ENCODE results near the gene PCDH12. TPM values are rescaled to one million over a fixed set of nuclear protein-coding genes. Genes with fewer than 3 reads are reported as not detected.

PCDH12 gene
- total RNA-seq, 3 donors from 2014 or later, result 1.8 to 5.6 (median 3.5) TPM

- H3K4me3 ChIP-seq, result no peak overlapping the region
- no peak for DNase-seq (ENCODE audit: low spot score in 2 of 2)
- no peaks in the 10 kb centered on the region for H3K27me3 ChIP-seq
- TF ChIP-seq CTCF (IDR thresholded peaks at IDR 0.05), result no peak
- TF ChIP-seq POLR2A (IDR thresholded peaks at IDR 0.05), result no peak
- TF ChIP-seq POLR2AphosphoS5 (IDR thresholded peaks at IDR 0.05), result no peak
- no peaks in the 10 kb centered on the region for H3K4me1 ChIP-seq
- intact Hi-C loops (cut with DNase I; ENCODE audit: low total_unique reads), result no loop called here
- H3K36me3 ChIP-seq, result no peaks in the 10 kb centered on the region
- no peak overlapping the region for H3K27ac ChIP-seq
- H3K9me3 ChIP-seq, result no peaks in the 10 kb centered on the region
Observed at GRCh38 chr5:141933151-141933550, 24.9 kb downstream of the PCDH12 start.

GRCh38 chr5:141931694-141932093, 26.3 kb downstream of the PCDH12 start:
- TF ChIP-seq POLR2AphosphoS5 (IDR thresholded peaks at IDR 0.05), result no peak
- no peak for TF ChIP-seq CTCF (IDR thresholded peaks at IDR 0.05)
- TF ChIP-seq POLR2A (IDR thresholded peaks at IDR 0.05), result no peak
- Histone ChIP-seq H3K4me3 (no peak overlapping the region), H3K4me1 (no peaks in the 10 kb centered on the region), H3K9me3 (no peaks in the 10 kb centered on the region), H3K27ac (no peak overlapping the region), H3K27me3 (no peaks in the 10 kb centered on the region), H3K36me3 (no peaks in the 10 kb centered on the region)
- intact Hi-C loops (cut with DNase I; ENCODE audit: low total_unique reads), result no loop called here
- DNase-seq (ENCODE audit: low spot score in 2 of 2), result no peak

GRCh38 chr5:141929398-141930058, 28.5 kb downstream of the PCDH12 start:
- Histone ChIP-seq H3K36me3 (no peaks in the 10 kb centered on the region), H3K27ac (no peak overlapping the region), H3K4me1 (no peaks in the 10 kb centered on the region), H3K27me3 (no peaks in the 10 kb centered on the region), H3K9me3 (no peaks in the 10 kb centered on the region), H3K4me3 (no peak overlapping the region)
- no peak for TF ChIP-seq POLR2A (IDR thresholded peaks at IDR 0.05)
- no peak for TF ChIP-seq POLR2AphosphoS5 (IDR thresholded peaks at IDR 0.05)
- TF ChIP-seq CTCF (IDR thresholded peaks at IDR 0.05), result no peak
- no peak for DNase-seq (ENCODE audit: low spot score in 2 of 2)
- intact Hi-C loops (cut with DNase I; ENCODE audit: low total_unique reads), result loop anchor here (5.0 kb wide), 1 partner anchor 138 kb away; no protein-coding TSS in a partner anchor

DNA sequence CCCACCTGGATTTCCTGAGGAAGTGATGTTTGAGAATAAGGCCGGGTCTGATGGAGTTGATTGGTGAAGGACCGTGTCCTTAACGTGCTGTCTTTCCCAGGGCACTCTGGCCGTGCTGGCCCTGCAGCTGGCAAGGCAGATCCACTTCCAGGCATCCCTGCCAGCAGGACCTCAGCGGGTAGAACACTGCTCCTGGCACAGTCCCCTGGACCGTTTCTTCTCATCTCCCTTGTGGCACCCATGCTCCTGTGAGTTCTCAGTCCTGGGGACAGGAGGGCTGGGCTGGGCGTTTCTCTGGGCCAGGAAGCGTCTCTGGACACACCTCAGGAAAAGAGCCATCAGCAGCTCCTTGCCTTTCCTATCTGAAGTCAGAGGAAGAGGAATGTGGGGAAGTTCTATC, 30.0 kb downstream of the PCDH12 start:
- no peaks in the 10 kb centered on the region for H3K4me1 ChIP-seq
- H3K9me3 ChIP-seq, result no peaks in the 10 kb centered on the region
- H3K4me3 ChIP-seq, result no peak overlapping the region
- no peaks in the 10 kb centered on the region for H3K36me3 ChIP-seq
- no peak overlapping the region for H3K27ac ChIP-seq
- DNase-seq (ENCODE audit: low spot score in 2 of 2), result no peak
- TF ChIP-seq CTCF (IDR thresholded peaks at IDR 0.05), result no peak
- intact Hi-C loops (cut with DNase I; ENCODE audit: low total_unique reads), result loop anchor here (5.0 kb wide), 1 partner anchor 139 kb away; no protein-coding TSS in a partner anchor
- no peaks in the 10 kb centered on the region for H3K27me3 ChIP-seq

DNA sequence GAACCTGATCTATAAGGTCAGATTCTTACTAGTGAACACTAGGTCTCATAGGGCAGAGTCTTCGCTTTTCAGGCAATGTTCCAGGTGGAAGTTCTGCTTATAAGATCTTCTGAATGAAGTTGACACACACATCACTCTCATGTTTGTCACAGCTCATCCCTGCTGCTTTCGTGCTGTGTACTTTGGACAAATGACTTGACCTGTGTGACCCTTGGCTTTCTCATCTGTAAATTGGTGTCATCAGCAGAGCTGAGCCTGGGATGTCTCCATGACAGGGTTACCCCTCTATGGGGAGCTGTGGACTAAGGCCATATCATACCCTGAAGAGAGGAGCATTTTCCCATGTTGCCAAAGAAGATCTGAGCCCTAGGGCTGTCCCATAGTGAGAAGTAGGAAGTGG, 31.6 kb downstream of the PCDH12 start:
- DNase-seq (ENCODE audit: low spot score in 2 of 2), result no peak
- no peak overlapping the region for H3K4me3 ChIP-seq
- H3K9me3 ChIP-seq, result no peaks in the 10 kb centered on the region
- H3K36me3 ChIP-seq, result no peaks in the 10 kb centered on the region
- no peak for TF ChIP-seq POLR2A (IDR thresholded peaks at IDR 0.05)
- no peak for TF ChIP-seq CTCF (IDR thresholded peaks at IDR 0.05)
- TF ChIP-seq POLR2AphosphoS5 (IDR thresholded peaks at IDR 0.05), result no peak
- no peaks in the 10 kb centered on the region for H3K4me1 ChIP-seq
- intact Hi-C loops (cut with DNase I; ENCODE audit: low total_unique reads), result loop anchor here (5.0 kb wide), 1 partner anchor 141 kb away; no protein-coding TSS in a partner anchor
- H3K27ac ChIP-seq, result no peak overlapping the region
- no peaks in the 10 kb centered on the region for H3K27me3 ChIP-seq
